Sigmoid colon (tissue), 4 donors: Measurements from ENCODE around the gene TRAM2.

Experiments
- EP300 ChIP-seq, 4 donors: sonication (generic); formaldehyde crosslinking; IDR thresholded peaks; one replicate each; pipeline ENCODE4 v1.6.1; 2017; ENCODE audit warnings: antibody characterized with exemption in 4 of 4
- TF ChIP-seq, protein P1 (sequence below), 4 experiments: fragments of 450-650 bp in 3 of 4; fragments of 200-600 bp in 1 of 4; IDR thresholded peaks; one replicate each; pipeline ENCODE4 v1.5.1; 2016 to 2019; ENCODE audit warnings: antibody characterized with exemption in 4 of 4, mild to moderate bottlenecking in 3 of 4, moderate library complexity in 2 of 4

DNA sequence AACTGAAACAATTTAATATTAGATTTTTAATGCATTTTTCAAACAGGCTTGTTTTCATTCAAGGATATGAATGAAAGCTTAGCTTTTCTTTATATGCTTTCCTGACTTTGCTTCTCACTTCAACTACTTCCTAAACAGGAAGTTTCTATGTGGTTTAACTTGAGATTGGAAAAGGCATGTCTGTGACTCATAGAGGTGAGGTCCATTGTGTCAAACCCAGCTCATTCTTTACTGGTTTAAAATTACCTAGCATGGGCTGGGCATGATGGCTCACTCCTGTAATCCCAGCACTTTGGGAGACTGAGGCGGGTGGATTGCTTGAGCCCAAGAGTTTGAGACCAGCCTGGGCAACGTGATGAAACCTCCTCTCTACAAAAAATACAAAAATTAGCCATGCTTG is 122.3 kb downstream of the TRAM2 start:
- no peak for TF ChIP-seq EP300 (IDR thresholded peaks at IDR 0.05)
- TF ChIP-seq, protein P1, sequence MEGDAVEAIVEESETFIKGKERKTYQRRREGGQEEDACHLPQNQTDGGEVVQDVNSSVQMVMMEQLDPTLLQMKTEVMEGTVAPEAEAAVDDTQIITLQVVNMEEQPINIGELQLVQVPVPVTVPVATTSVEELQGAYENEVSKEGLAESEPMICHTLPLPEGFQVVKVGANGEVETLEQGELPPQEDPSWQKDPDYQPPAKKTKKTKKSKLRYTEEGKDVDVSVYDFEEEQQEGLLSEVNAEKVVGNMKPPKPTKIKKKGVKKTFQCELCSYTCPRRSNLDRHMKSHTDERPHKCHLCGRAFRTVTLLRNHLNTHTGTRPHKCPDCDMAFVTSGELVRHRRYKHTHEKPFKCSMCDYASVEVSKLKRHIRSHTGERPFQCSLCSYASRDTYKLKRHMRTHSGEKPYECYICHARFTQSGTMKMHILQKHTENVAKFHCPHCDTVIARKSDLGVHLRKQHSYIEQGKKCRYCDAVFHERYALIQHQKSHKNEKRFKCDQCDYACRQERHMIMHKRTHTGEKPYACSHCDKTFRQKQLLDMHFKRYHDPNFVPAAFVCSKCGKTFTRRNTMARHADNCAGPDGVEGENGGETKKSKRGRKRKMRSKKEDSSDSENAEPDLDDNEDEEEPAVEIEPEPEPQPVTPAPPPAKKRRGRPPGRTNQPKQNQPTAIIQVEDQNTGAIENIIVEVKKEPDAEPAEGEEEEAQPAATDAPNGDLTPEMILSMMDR (IDR thresholded peaks at IDR 0.05): no peak
